OCI-LY1 (cell line): ENCODE data around the gene ROBO1.

Experiments used
- H2AFZ ChIP-seq: fragments of 200-600 bp; sonication (generic), shearing (Covaris generic); 2 replicates; pipeline ENCODE4 v1.6.0; 2014; ENCODE audit warnings: antibody characterized with exemption, mild to moderate bottlenecking, low read length
- H3F3A ChIP-seq: fragments of 200-600 bp; sonication (generic), shearing (Covaris generic); 2 replicates; pipeline ENCODE4 v1.6.0; 2014; ENCODE audit warnings: mild to moderate bottlenecking, antibody characterized with exemption, low read length, moderate library complexity; ENCODE audit not compliant: insufficient read depth
- H3K27ac ChIP-seq: fragments of 200-600 bp; sonication (generic); 2 replicates; pipeline ENCODE4 v1.5.1; 2014; ENCODE audit warnings: low read length, mixed run types, mild to moderate bottlenecking, low read depth; ENCODE audit not compliant: poor library complexity, severe bottlenecking
- H3K27me3 ChIP-seq: fragments of 200-600 bp; sonication (generic); 2 replicates; pipeline ENCODE4 v1.6.0; 2014; ENCODE audit warnings: antibody characterized with exemption, mild to moderate bottlenecking, low read length, moderate library complexity; ENCODE audit not compliant: insufficient read depth
- H3K36me3 ChIP-seq: fragments of 200-600 bp; sonication (generic); 2 replicates; pipeline ENCODE4 v1.6.1; 2014; ENCODE audit warnings: mild to moderate bottlenecking, antibody characterized with exemption, low read length, moderate library complexity, mixed read lengths; ENCODE audit not compliant: insufficient read depth
- H3K4me1 ChIP-seq: fragments of 200-600 bp; sonication (generic); 2 replicates; pipeline ENCODE4 v1.5.1; 2014; ENCODE audit warnings: mild to moderate bottlenecking, low read length, moderate library complexity; ENCODE audit not compliant: insufficient read depth, severe bottlenecking
- H3K4me2 ChIP-seq: fragments of 200-600 bp; sonication (generic), shearing (Covaris generic); 2 replicates; pipeline ENCODE4 v1.6.1; 2014; ENCODE audit warnings: low read length
- H3K4me3 ChIP-seq: fragments of 200-600 bp; sonication (generic); 2 replicates; pipeline ENCODE4 v1.5.1; 2014; ENCODE audit warnings: low read length, low read depth, mild to moderate bottlenecking, mixed read lengths; ENCODE audit not compliant: poor library complexity, severe bottlenecking
- H3K79me2 ChIP-seq: fragments of 200-600 bp; shearing (Covaris generic); 2 replicates; pipeline ENCODE4 v1.6.1; 2016; ENCODE audit warnings: mixed run types, low read length, mixed read lengths; ENCODE audit not compliant: insufficient read depth
- H3K9ac ChIP-seq: fragments of 200-600 bp; sonication (generic), shearing (Covaris generic); 2 replicates; pipeline ENCODE4 v1.6.1; 2014; ENCODE audit warnings: mild to moderate bottlenecking, low read length, mixed read lengths
- H3K9me2 ChIP-seq: fragments of 200-600 bp; sonication (generic), shearing (Covaris generic); 2 replicates; pipeline ENCODE4 v1.6.1; 2014; ENCODE audit warnings: low read depth, mild to moderate bottlenecking, low read length, mixed read lengths
- H3K9me3 ChIP-seq: fragments of 200-600 bp; shearing (Covaris generic); 2 replicates; pipeline ENCODE4 v1.6.1; 2014; ENCODE audit warnings: low read length, mixed read lengths
- H4K20me1 ChIP-seq: fragments of 200-600 bp; sonication (generic), shearing (Covaris generic); 2 replicates; pipeline ENCODE4 v1.6.0; 2016; ENCODE audit warnings: mild to moderate bottlenecking, low read length; ENCODE audit not compliant: insufficient read depth
- EZH2 ChIP-seq: fragments of 200-600 bp; sonication (generic), shearing (Covaris generic); IDR thresholded peaks from 2 replicates; pipeline ENCODE4 v1.8.0; 2017; ENCODE audit warnings: borderline replicate concordance, mixed run types, mild to moderate bottlenecking, antibody characterized with exemption, low read length, moderate library complexity, mixed read lengths
- TF ChIP-seq, protein P1 (sequence below): fragments of 200-600 bp; sonication (generic), shearing (Covaris generic); IDR thresholded peaks from 2 replicates; pipeline ENCODE4 v1.5.1; 2017; ENCODE audit warnings: mild to moderate bottlenecking, antibody characterized with exemption, low read length, moderate library complexity, mixed read lengths

ROBO1 gene

DNA sequence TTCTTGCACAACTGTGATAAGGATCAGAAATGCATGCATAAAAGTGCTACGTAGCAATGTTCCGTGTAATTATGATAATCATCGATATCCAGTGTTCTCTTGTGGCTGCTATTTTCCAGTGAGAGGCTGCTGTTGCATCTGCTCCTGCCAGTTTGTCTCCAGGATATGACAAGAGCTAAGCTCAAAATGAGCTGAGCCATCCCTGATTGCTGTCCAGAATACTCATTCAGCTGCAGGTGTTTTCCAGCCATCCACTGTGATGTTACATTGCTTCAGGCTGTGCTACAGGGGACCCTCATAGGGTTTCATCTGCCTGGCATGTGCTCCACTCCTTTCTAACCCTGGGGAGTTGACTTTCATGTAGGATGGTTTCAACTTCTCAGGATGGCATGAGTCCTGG lies 976.0 kb downstream of the ROBO1 start:
- no peaks in the 10 kb centered on the region for H3K79me2 ChIP-seq
- H3K9me2 ChIP-seq, result no peaks in the 10 kb centered on the region
- no peaks in the 10 kb centered on the region for H3K4me1 ChIP-seq
- H3K27ac ChIP-seq, result no peak overlapping the region
- no peak overlapping the region for H3K4me3 ChIP-seq
- H4K20me1 ChIP-seq, result no peaks in the 10 kb centered on the region
- no peak overlapping the region for H2AFZ ChIP-seq
- no peaks in the 10 kb centered on the region for H3K36me3 ChIP-seq
- TF ChIP-seq, protein P1, sequence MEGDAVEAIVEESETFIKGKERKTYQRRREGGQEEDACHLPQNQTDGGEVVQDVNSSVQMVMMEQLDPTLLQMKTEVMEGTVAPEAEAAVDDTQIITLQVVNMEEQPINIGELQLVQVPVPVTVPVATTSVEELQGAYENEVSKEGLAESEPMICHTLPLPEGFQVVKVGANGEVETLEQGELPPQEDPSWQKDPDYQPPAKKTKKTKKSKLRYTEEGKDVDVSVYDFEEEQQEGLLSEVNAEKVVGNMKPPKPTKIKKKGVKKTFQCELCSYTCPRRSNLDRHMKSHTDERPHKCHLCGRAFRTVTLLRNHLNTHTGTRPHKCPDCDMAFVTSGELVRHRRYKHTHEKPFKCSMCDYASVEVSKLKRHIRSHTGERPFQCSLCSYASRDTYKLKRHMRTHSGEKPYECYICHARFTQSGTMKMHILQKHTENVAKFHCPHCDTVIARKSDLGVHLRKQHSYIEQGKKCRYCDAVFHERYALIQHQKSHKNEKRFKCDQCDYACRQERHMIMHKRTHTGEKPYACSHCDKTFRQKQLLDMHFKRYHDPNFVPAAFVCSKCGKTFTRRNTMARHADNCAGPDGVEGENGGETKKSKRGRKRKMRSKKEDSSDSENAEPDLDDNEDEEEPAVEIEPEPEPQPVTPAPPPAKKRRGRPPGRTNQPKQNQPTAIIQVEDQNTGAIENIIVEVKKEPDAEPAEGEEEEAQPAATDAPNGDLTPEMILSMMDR, result no peak
- no peak overlapping the region for H3K4me2 ChIP-seq
- H3F3A ChIP-seq, result no peaks in the 10 kb centered on the region
- no peak overlapping the region for H3K9ac ChIP-seq
- no peaks in the 10 kb centered on the region for H3K9me3 ChIP-seq
- H3K27me3 ChIP-seq, result no peaks in the 10 kb centered on the region

DNA sequence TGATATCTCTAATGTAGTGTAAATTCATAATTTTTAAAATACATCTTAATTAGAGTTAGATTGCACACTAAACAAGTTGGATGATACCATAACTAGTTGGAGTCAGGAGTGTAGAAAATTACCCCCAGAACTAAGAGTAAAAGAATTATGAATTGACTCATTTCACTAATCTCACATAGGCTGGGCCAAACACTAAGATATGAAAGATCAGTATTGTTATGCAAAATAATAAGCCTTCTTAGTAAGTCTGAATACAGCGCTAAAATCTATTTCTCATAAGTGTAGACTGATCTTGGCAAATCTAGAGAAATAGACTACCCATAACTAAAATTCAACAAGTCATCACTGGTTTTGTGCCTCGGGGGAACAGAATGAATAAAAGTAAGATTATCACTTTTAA lies 979.0 kb downstream of the ROBO1 start:
- H3K27ac ChIP-seq, result no peak overlapping the region
- H3K4me2 ChIP-seq, result no peak overlapping the region
- H4K20me1 ChIP-seq, result no peaks in the 10 kb centered on the region
- no peaks in the 10 kb centered on the region for H3K27me3 ChIP-seq
- TF ChIP-seq, protein P1, result no peak
- no peak for TF ChIP-seq EZH2
- no peaks in the 10 kb centered on the region for H3K9me2 ChIP-seq
- H3K9me3 ChIP-seq, result no peaks in the 10 kb centered on the region
- H3K4me3 ChIP-seq, result no peak overlapping the region
- no peak overlapping the region for H2AFZ ChIP-seq
- no peaks in the 10 kb centered on the region for H3K4me1 ChIP-seq
- H3K9ac ChIP-seq, result no peak overlapping the region
- H3K79me2 ChIP-seq, result no peaks in the 10 kb centered on the region
- H3K36me3 ChIP-seq, result no peaks in the 10 kb centered on the region
- no peaks in the 10 kb centered on the region for H3F3A ChIP-seq

DNA sequence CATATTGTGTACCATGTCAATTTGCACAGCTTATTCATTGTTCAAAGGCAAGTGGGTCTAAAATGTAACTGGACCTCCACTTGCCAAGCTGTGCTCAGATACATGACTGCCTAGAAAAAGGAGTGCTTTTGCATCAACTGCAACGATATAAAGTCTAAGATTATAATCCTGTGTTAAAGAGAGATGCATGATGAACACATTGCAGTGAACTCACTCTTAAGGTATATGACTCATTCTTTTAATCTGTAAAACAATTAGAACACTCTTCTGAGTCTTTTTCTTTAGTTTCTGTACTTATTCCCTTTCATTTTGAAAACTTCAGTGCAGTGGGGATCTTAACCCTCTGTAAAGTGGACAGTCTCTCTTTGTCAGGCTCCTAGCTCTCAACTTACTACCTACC lies 982.8 kb downstream of the ROBO1 start:
- no peak overlapping the region for H3K4me3 ChIP-seq
- H4K20me1 ChIP-seq, result no peaks in the 10 kb centered on the region
- no peak overlapping the region for H3K27ac ChIP-seq
- H3K4me2 ChIP-seq, result no peak overlapping the region
- H3K79me2 ChIP-seq, result no peaks in the 10 kb centered on the region
- no peaks in the 10 kb centered on the region for H3F3A ChIP-seq
- no peak overlapping the region for H3K9ac ChIP-seq
- no peaks in the 10 kb centered on the region for H3K4me1 ChIP-seq
- H3K36me3 ChIP-seq, result no peaks in the 10 kb centered on the region
- no peak overlapping the region for H2AFZ ChIP-seq
- H3K9me3 ChIP-seq, result no peaks in the 10 kb centered on the region
- H3K27me3 ChIP-seq, result no peaks in the 10 kb centered on the region
- TF ChIP-seq, protein P1, result no peak
- no peak for TF ChIP-seq EZH2
- H3K9me2 ChIP-seq, result no peaks in the 10 kb centered on the region
